Fibroblast of skin of scalp (primary cell): ENCODE measurements around the gene CHSY1.

Experiments
- DNase-seq: peaks from one replicate; pipeline ENCODE4 v3.0.0-alpha.2; 2013

CHSY1 gene

GRCh38 chr15:101169495-101170071 lies 82.3 kb downstream of the CHSY1 start:
- peak; percentile 59 for DNase-seq

GRCh38 chr15:101168898-101169494 lies 82.9 kb downstream of the CHSY1 start:
- no peak for DNase-seq

GRCh38 chr15:101168463-101168824 lies 83.4 kb downstream of the CHSY1 start:
- DNase-seq: no peak

GRCh38 chr15:101167753-101168462 lies 83.9 kb downstream of the CHSY1 start:
- DNase-seq: peak; percentile 53

GRCh38 chr15:101167411-101167752 lies 84.5 kb downstream of the CHSY1 start:
- DNase-seq: no peak

- no peak for DNase-seq
These were observed 85.9 kb downstream of the CHSY1 start for GRCh38 chr15:101165905-101166471.

GRCh38 chr15:101162701-101163483 lies 89.0 kb downstream of the CHSY1 start:
- DNase-seq: no peak

- no peak for DNase-seq
These were observed 90.2 kb downstream of the CHSY1 start for GRCh38 chr15:101161656-101162055.

- no peak for DNase-seq
These were observed 91.7 kb downstream of the CHSY1 start for GRCh38 chr15:101159936-101160815.

GRCh38 chr15:101159096-101159935 lies 92.5 kb downstream of the CHSY1 start:
- DNase-seq: no peak

GRCh38 chr15:101158166-101159095 lies 93.4 kb downstream of the CHSY1 start:
- DNase-seq: no peak

- no peak for DNase-seq
These were observed 94.1 kb downstream of the CHSY1 start for GRCh38 chr15:101157721-101158120.

GRCh38 chr15:101156509-101157159 lies 95.2 kb downstream of the CHSY1 start:
- DNase-seq: peak; percentile 88

- no peak for DNase-seq
These were observed 95.8 kb downstream of the CHSY1 start for GRCh38 chr15:101156061-101156460.

GRCh38 chr15:101153801-101154656 lies 97.8 kb downstream of the CHSY1 start:
- no peak for DNase-seq

GRCh38 chr15:101152914-101153313 lies 98.9 kb downstream of the CHSY1 start:
- no peak for DNase-seq

- no peak for DNase-seq
These were observed 100.6 kb downstream of the CHSY1 start for GRCh38 chr15:101151288-101151687.

GRCh38 chr15:101150723-101151040 lies 101.2 kb downstream of the CHSY1 start:
- no peak for DNase-seq
